Measurements from ENCODE around the gene SLC38A9. TPM values are rescaled to one million over a fixed set of nuclear protein-coding genes. Genes with fewer than 3 reads are reported as not detected.

SLC38A9 gene
- polyA plus RNA-seq, 1 of the 3 experiments (the other 2 are of a cell fraction): 6.9 TPM

DNA sequence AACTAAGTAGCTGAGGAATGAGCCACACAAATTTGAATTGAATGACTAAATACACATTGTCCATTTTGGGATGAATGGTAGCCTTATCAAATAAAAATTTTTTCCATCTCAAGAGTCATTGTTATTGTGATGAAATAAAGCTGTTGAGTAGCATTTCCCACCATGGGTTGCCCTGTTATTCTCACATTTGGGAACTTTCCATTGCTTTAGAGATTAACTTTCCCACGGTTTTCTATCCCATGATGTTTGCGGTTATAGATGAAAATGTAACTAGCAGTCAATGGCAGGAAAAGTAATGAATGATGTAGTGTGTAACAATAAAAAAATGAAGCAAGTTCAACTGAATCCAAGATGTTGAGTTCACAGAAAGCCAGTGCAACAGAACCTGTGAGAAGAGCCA, 117.5 kb downstream of the SLC38A9 start (continued):
- TF ChIP-seq, protein P1, sequence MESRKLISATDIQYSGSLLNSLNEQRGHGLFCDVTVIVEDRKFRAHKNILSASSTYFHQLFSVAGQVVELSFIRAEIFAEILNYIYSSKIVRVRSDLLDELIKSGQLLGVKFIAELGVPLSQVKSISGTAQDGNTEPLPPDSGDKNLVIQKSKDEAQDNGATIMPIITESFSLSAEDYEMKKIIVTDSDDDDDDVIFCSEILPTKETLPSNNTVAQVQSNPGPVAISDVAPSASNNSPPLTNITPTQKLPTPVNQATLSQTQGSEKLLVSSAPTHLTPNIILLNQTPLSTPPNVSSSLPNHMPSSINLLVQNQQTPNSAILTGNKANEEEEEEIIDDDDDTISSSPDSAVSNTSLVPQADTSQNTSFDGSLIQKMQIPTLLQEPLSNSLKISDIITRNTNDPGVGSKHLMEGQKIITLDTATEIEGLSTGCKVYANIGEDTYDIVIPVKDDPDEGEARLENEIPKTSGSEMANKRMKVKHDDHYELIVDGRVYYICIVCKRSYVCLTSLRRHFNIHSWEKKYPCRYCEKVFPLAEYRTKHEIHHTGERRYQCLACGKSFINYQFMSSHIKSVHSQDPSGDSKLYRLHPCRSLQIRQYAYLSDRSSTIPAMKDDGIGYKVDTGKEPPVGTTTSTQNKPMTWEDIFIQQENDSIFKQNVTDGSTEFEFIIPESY (IDR thresholded peaks at IDR 0.05; ENCODE audit: borderline replicate concordance, low read depth): no peak
- TF ChIP-seq ELF1 (IDR thresholded peaks at IDR 0.05): no peak

GRCh38 chr5:55593115-55593472, 119.0 kb downstream of the SLC38A9 start:
- H3K4me3 ChIP-seq (ENCODE audit: low read depth in 2 of 2, low read length in 1 of 2): no peak overlapping the region
- POLR2A ChIA-PET: no interaction called here
- no peak for DNase-seq
- no peaks in the 10 kb centered on the region for H3K27me3 ChIP-seq (ENCODE audit: insufficient read depth)
- peaks cover 18% of the 10 kb centered on the region for H3F3A ChIP-seq (replicated peaks; ENCODE audit: insufficient read depth)
- H3K4me2 ChIP-seq: no peak overlapping the region
- no peaks in the 10 kb centered on the region for H3K9me3 ChIP-seq
- H2AFZ ChIP-seq (ENCODE audit: low read depth): no peak overlapping the region
- H3K36me3 ChIP-seq (replicated peaks in 1 of 2; ENCODE audit: control insufficient read depth in 1 of 2, insufficient read depth in 2 of 2, low read length in 1 of 2): no peaks in the 10 kb centered on the region
- TF ChIP-seq POLR2AphosphoS5 (IDR thresholded peaks at IDR 0.05; ENCODE audit: low read depth, low read length) (no peak), FOSL2 (IDR thresholded peaks at IDR 0.05; ENCODE audit: borderline replicate concordance, low read depth) (no peak), USF1 (IDR thresholded peaks at IDR 0.05; ENCODE audit: borderline replicate concordance, low read depth) (no peak), MXI1 (IDR thresholded peaks at IDR 0.05; ENCODE audit: low read depth, low read length) (no peak), USF2 (IDR thresholded peaks at IDR 0.05; ENCODE audit: borderline replicate concordance, low read depth, low read length) (no peak), RXRA (IDR thresholded peaks at IDR 0.05; ENCODE audit: borderline replicate concordance, low read depth) (no peak), MAX (IDR thresholded peaks at IDR 0.05; ENCODE audit: low read depth) (no peak), NRF1 (IDR thresholded peaks at IDR 0.05; ENCODE audit: low read depth, low read length) (no peak), REST (IDR thresholded peaks at IDR 0.05; ENCODE audit: low read depth, low read length) (no peak), CHD2 (IDR thresholded peaks at IDR 0.05; ENCODE audit: low read length, partially characterized antibody) (no peak)
- WGBS (ENCODE audit: low lambda C conversion rate): 83% methylated on average over 3 of the region's 3 CpGs
- no peaks in the 10 kb centered on the region for H3K9me2 ChIP-seq
- no peak overlapping the region for H3K9ac ChIP-seq
- CTCF ChIA-PET: interaction anchor here (0.6 kb wide), 1 partner anchor 221 kb away, joined by 3 read pairs; no protein-coding TSS in a partner anchor
- no peaks in the 10 kb centered on the region for H3K79me2 ChIP-seq (ENCODE audit: insufficient read depth)
- no peaks in the 10 kb centered on the region for H4K20me1 ChIP-seq (ENCODE audit: insufficient read depth)
- H3K4me1 ChIP-seq (ENCODE audit: control insufficient read depth in 1 of 2, insufficient read depth in 2 of 2, low read depth in 1 of 2, low read length in 1 of 2): peaks cover 11 to 21% of the 10 kb centered on the region in 2 experiments; a peak in 3 of 4 replicates
- no peak overlapping the region for H3K27ac ChIP-seq (ENCODE audit: low read depth in 2 of 2, low read length in 1 of 2)
